AG09309 (cell line): ENCODE measurements around the gene BRPF1.
A peak's percentile ranks its signal among the peaks of the same experiment; 100 is the strongest.

ENCODE experiments used
- DNase-seq: peaks from one replicate; pipeline ENCODE4 v3.0.0-alpha.2; 2010; ENCODE audit warnings: low read depth
- H3K4me3 ChIP-seq: 2 replicates; pipeline ENCODE4 v1.5.1; 2011; ENCODE audit warnings: mild to moderate bottlenecking, low read depth, low read length, moderate library complexity; ENCODE audit not compliant: control insufficient read depth
- CTCF ChIP-seq: IDR thresholded peaks from 2 replicates; pipeline ENCODE4 v1.5.1; 2011; ENCODE audit warnings: mild to moderate bottlenecking, low read depth, low read length, inconsistent platforms; ENCODE audit not compliant: insufficient read depth, control insufficient read depth; ENCODE audit errors: missing control alignments

The BRPF1 gene

GRCh38 chr3:9731206-9732079 lies at the start of gene BRPF1:
Gene BRPF1 (plus strand): TSS chr3:9731735. CDS start chr3:9734141, 2,406 bp downstream.
- DNase-seq = peak; percentile 96
- peak; percentile 2 for TF ChIP-seq CTCF
- H3K4me3 ChIP-seq = peak within 1 kb of the TSS; percentile 78

- no peak for TF ChIP-seq CTCF
- no peak for DNase-seq
- H3K4me3 ChIP-seq = no peak overlapping the region
Measured at GRCh38 chr3:9682096-9682495, 49.4 kb upstream of the BRPF1 start.

- H3K4me3 ChIP-seq = no peak overlapping the region
- no peak for TF ChIP-seq CTCF
- DNase-seq = no peak
Measured at GRCh38 chr3:9683426-9683825, 48.1 kb upstream of the BRPF1 start.

- no peak overlapping the region for H3K4me3 ChIP-seq
- no peak for DNase-seq
- TF ChIP-seq CTCF = no peak
Measured at GRCh38 chr3:9685216-9686049, 46.1 kb upstream of the BRPF1 start.

- no peak for TF ChIP-seq CTCF
- H3K4me3 ChIP-seq = no peak overlapping the region
- DNase-seq = no peak
Measured at GRCh38 chr3:9686050-9686550, 45.4 kb upstream of the BRPF1 start.

- TF ChIP-seq CTCF = no peak
- no peak for DNase-seq
Measured at GRCh38 chr3:9686703-9687102, 44.8 kb upstream of the BRPF1 start.

More at GRCh38 chr3:9686703-9687102, 44.8 kb upstream of the BRPF1 start:
- no peak overlapping the region for H3K4me3 ChIP-seq
